ENCODE measurements around the gene MLX.
"Not testable (repeated sequence)": the region's sequence is repeated elsewhere in the genome, so short reads cannot be mapped to it uniquely, and the experiment has no call there.

Gene MLX

GRCh38 chr17:42548070-42548837 lies 18.6 kb upstream of the MLX start:
- peaks cover 5 to 28% (median 16%) of the 10 kb centered on the region in 3 donors for H3K36me3 ChIP-seq
- intact Hi-C loops (cut with DNase I; ENCODE audit: low total_unique reads): no loop called here
- no peak overlapping the region for H3K4me3 ChIP-seq
- H3K4me1 ChIP-seq: peaks cover 0 to 20% (median 6%) of the 10 kb centered on the region in 4 donors
- no peak for DNase-seq
- TF ChIP-seq, protein P1, sequence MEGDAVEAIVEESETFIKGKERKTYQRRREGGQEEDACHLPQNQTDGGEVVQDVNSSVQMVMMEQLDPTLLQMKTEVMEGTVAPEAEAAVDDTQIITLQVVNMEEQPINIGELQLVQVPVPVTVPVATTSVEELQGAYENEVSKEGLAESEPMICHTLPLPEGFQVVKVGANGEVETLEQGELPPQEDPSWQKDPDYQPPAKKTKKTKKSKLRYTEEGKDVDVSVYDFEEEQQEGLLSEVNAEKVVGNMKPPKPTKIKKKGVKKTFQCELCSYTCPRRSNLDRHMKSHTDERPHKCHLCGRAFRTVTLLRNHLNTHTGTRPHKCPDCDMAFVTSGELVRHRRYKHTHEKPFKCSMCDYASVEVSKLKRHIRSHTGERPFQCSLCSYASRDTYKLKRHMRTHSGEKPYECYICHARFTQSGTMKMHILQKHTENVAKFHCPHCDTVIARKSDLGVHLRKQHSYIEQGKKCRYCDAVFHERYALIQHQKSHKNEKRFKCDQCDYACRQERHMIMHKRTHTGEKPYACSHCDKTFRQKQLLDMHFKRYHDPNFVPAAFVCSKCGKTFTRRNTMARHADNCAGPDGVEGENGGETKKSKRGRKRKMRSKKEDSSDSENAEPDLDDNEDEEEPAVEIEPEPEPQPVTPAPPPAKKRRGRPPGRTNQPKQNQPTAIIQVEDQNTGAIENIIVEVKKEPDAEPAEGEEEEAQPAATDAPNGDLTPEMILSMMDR (IDR thresholded peaks at IDR 0.05): no peak
- no peak overlapping the region for H3K27ac ChIP-seq
- H3K27me3 ChIP-seq: no peaks in the 10 kb centered on the region
- H3K9me3 ChIP-seq: no peaks in the 10 kb centered on the region

- peaks cover 0 to 29% (median 15%) of the 10 kb centered on the region in 4 donors for H3K4me1 ChIP-seq
- no peak overlapping the region for H3K27ac ChIP-seq
- H3K27me3 ChIP-seq: no peaks in the 10 kb centered on the region
- H3K36me3 ChIP-seq: peaks cover 0 to 19% (median 7%) of the 10 kb centered on the region in 3 donors
- no peaks in the 10 kb centered on the region for H3K9me3 ChIP-seq
- TF ChIP-seq, protein P1 (IDR thresholded peaks at IDR 0.05): no peak
- H3K4me3 ChIP-seq: no peak overlapping the region
- DNase-seq: no peak
- intact Hi-C loops (cut with DNase I; ENCODE audit: low total_unique reads): no loop called here
These were observed 17.7 kb upstream of the MLX start for GRCh38 chr17:42548993-42549755.

GRCh38 chr17:42552736-42553135 lies 14.2 kb upstream of the MLX start, which contains the start of gene HSD17B1:
Gene HSD17B1, plus strand, starts transcription at chr17:42552923. Its CDS starts 11 bp downstream, at chr17:42552934.
- Histone ChIP-seq H3K4me1 (peaks cover 0 to 44% (median 23%) of the 10 kb centered on the region in 4 donors), H3K4me3 (peak within 1 kb of the TSS; percentile 70 to 92), H3K27ac (peak within 1 kb of the TSS; percentile 83 to 93)
- H3K36me3 ChIP-seq; intact Hi-C loops (cut with DNase I; ENCODE audit: low total_unique reads); H3K9me3 ChIP-seq; H3K27me3 ChIP-seq; DNase-seq: not testable (repeated sequence)

DNA sequence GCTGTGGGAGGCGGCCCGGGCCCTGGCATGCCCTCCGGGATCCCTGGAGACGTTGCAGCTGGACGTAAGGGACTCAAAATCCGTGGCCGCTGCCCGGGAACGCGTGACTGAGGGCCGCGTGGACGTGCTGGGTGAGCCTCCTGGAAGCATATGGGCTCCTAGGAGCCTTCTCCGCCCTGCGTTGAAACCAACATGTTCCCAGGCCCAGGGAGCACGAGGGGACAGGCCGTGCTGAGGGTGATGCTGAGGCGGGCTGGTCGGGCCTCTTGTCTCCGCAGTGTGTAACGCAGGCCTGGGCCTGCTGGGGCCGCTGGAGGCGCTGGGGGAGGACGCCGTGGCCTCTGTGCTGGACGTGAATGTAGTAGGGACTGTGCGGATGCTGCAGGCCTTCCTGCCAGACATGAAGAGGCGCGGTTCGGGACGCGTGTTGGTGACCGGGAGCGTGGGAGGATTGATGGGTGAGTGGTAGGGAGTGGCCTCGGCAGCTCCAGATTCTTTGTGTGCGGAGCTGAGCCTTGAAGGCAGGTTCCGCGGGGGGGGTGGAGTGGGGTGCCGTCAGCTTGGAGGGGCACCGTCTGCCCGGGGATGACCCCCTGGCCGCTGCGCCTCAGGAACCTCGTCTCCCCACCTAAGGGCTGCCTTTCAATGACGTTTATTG lies 13.6 kb upstream of the MLX start:
- H3K27ac ChIP-seq: peak overlapping the region; percentile 83 to 93

DNA sequence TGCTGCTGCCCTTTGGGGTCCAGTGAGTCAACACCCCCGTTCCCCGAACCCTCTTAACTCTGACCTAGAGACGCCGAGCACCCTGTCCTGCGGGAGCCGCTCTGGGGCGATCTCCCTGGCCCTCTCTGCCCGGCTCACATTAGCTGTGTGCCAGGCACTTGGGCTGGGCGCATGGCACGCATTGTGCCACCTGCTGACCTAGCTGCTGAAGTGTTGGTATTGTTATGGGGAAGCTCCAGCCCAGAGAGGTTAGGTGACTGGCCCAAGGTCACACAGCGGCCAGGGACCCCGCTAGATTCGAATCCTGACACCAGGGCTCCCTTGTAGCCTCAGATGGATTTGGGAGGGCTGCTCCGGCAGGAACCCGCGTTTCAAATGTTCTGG lies 13.0 kb upstream of the MLX start:
- Histone ChIP-seq H3K4me1 (peaks cover 0 to 33% (median 23%) of the 10 kb centered on the region in 4 donors), H3K27me3 (no peaks in the 10 kb centered on the region), H3K36me3 (no peaks in the 10 kb centered on the region), H3K4me3 (peak overlapping the region; percentile 70 to 92), H3K27ac (peak overlapping the region; percentile 83 to 93), H3K9me3 (no peaks in the 10 kb centered on the region)
- DNase-seq: no peak
- TF ChIP-seq, protein P1 (IDR thresholded peaks at IDR 0.05): no peak
- intact Hi-C loops (cut with DNase I; ENCODE audit: low total_unique reads): no loop called here

More for the DNA sequence above, 13.6 kb upstream of the MLX start:
- H3K27me3 ChIP-seq: no peaks in the 10 kb centered on the region
- H3K4me3 ChIP-seq: peak overlapping the region; percentile 70 to 92
- no peak for DNase-seq
- intact Hi-C loops (cut with DNase I; ENCODE audit: low total_unique reads): no loop called here
- peaks cover 0 to 2% (median 0%) of the 10 kb centered on the region in 3 donors for H3K36me3 ChIP-seq
- peaks cover 0 to 38% (median 23%) of the 10 kb centered on the region in 4 donors for H3K4me1 ChIP-seq
- TF ChIP-seq, protein P1 (IDR thresholded peaks at IDR 0.05): no peak
- no peaks in the 10 kb centered on the region for H3K9me3 ChIP-seq

All from tibial artery (tissue), 4 donors.